ENCODE measurements around the gene SPSB4. TPM values are rescaled to one million over a fixed set of nuclear protein-coding genes. Genes with fewer than 3 reads are reported as not detected.

SPSB4 gene
- total and polyA plus RNA-seq, 9 of the 15 experiments (the other 6 are each of a cell fraction or from before 2014, with no cell fraction given): not detected

GRCh38 chr3:141178551-141178950 lies 127.4 kb downstream of the SPSB4 start:
- no peaks in the 10 kb centered on the region for H3K9me3 ChIP-seq (replicated peaks; ENCODE audit: control insufficient read depth, insufficient read depth, low read depth, low read length)
- no peak for ATAC-seq
- no peak overlapping the region for H2AFZ ChIP-seq (ENCODE audit: low read depth, low read length)
- FAIRE-seq: no peak
- DNase-seq (ENCODE audit: extremely low read depth in 1 of 4, low spot score in 3 of 4): no peak
- TF ChIP-seq FOXA1 (IDR thresholded peaks at IDR 0.05; ENCODE audit: borderline replicate concordance) (no peak), SNRNP70 (optimal IDR thresholded peaks at IDR 0.05; ENCODE audit: low read depth, low read length) (no peak), CBFA2T3 (IDR thresholded peaks at IDR 0.05) (no peak), ZNF311 (CRISPR knock-in tag; IDR thresholded peaks at IDR 0.05) (no peak), ARID1B (IDR thresholded peaks at IDR 0.05) (no peak), GABPA (tag; conservative IDR thresholded peaks at IDR 0.05; ENCODE audit: low read depth) (no peak)
- no peak overlapping the region for H3K4me3 ChIP-seq
- H3K9ac ChIP-seq (ENCODE audit: insufficient read depth in 1 of 2, low read depth in 2 of 2, low read length in 2 of 2): no peak overlapping the region
- no peaks in the 10 kb centered on the region for H3K9me1 ChIP-seq (ENCODE audit: control insufficient read depth, insufficient read depth, low read length)
- H4K20me1 ChIP-seq (replicated peaks; ENCODE audit: control insufficient read depth, insufficient read depth, low read length): no peaks in the 10 kb centered on the region
- CTCF ChIA-PET (ENCODE audit: low intra/inter-chr PET ratio): no interaction called here
- no TSS peak for BruUV-seq (replicated peaks)
- H3K4me1 ChIP-seq (replicated peaks in 1 of 2; ENCODE audit: control insufficient read depth in 2 of 2, insufficient read depth in 2 of 2, low read length in 2 of 2): no peaks in the 10 kb centered on the region
- H3K27me3 ChIP-seq (ENCODE audit: control insufficient read depth in 2 of 2, insufficient read depth in 2 of 2, low read length in 2 of 2): peaks cover 6 to 23% of the 10 kb centered on the region in 2 experiments; a peak in 4 of 5 replicates
- no peaks in the 10 kb centered on the region for H3K36me3 ChIP-seq (ENCODE audit: control insufficient read depth, insufficient read depth, low read length)
- no peak overlapping the region for H3K27ac ChIP-seq (ENCODE audit: extremely low read depth, low read depth, low read length)
- POLR2A ChIA-PET: interaction anchor here (1.4 kb wide), 1 partner anchor 236 kb away, joined by 3 read pairs; no protein-coding TSS in a partner anchor
- H3K4me2 ChIP-seq (ENCODE audit: insufficient read depth, low read length): no peak overlapping the region
- no peaks in the 10 kb centered on the region for H3K79me2 ChIP-seq (ENCODE audit: control insufficient read depth, insufficient read depth, low read length)
- intact Hi-C loops (cut with micrococcal nuclease): no loop called here
- in situ Hi-C loops (cut with MboI): loop anchor here (25.0 kb wide), 1 partner anchor 166 kb away; no protein-coding TSS in a partner anchor
- 0% methylated on average over 4 of the region's 4 CpGs for WGBS (ENCODE audit: insufficient coverage, low coverage, missing lambda C conversion rate)

- no peak overlapping the region for H3K9ac ChIP-seq (ENCODE audit: insufficient read depth in 1 of 2, low read depth in 2 of 2, low read length in 2 of 2)
- ChIA-PET CTCF (ENCODE audit: low intra/inter-chr PET ratio) (no interaction called here), POLR2A (interaction anchor here (0.6 kb wide), 1 partner anchor 50 kb away, joined by 3 read pairs; no protein-coding TSS in a partner anchor)
- no TSS peak for BruUV-seq (replicated peaks)
- no peaks in the 10 kb centered on the region for H4K20me1 ChIP-seq (replicated peaks; ENCODE audit: control insufficient read depth, insufficient read depth, low read length)
- no peak overlapping the region for H2AFZ ChIP-seq (ENCODE audit: low read depth, low read length)
- WGBS (ENCODE audit: insufficient coverage, low coverage, missing lambda C conversion rate): 4% methylated on average over 1 of the region's 1 CpG
- no peak overlapping the region for H3K4me3 ChIP-seq
- ATAC-seq (no peak), DNase-seq (ENCODE audit: extremely low read depth in 1 of 4, low spot score in 3 of 4) (no peak), FAIRE-seq (no peak)
- no peaks in the 10 kb centered on the region for H3K9me3 ChIP-seq (replicated peaks; ENCODE audit: control insufficient read depth, insufficient read depth, low read depth, low read length)
- H3K4me1 ChIP-seq (replicated peaks in 1 of 2; ENCODE audit: control insufficient read depth in 2 of 2, insufficient read depth in 2 of 2, low read length in 2 of 2): no peaks in the 10 kb centered on the region
- peaks cover 4 to 19% of the 10 kb centered on the region in 2 experiments; a peak in 3 of 5 replicates for H3K27me3 ChIP-seq (ENCODE audit: control insufficient read depth in 2 of 2, insufficient read depth in 2 of 2, low read length in 2 of 2)
- no peaks in the 10 kb centered on the region for H3K9me1 ChIP-seq (ENCODE audit: control insufficient read depth, insufficient read depth, low read length)
- TF ChIP-seq KLF1 (tag; IDR thresholded peaks at IDR 0.05) (no peak), HNRNPL (IDR thresholded peaks at IDR 0.05; ENCODE audit: low read depth, low read length) (no peak)
- H3K4me2 ChIP-seq (ENCODE audit: insufficient read depth, low read length): no peak overlapping the region
- no peaks in the 10 kb centered on the region for H3K36me3 ChIP-seq (ENCODE audit: control insufficient read depth, insufficient read depth, low read length)
- no peaks in the 10 kb centered on the region for H3K79me2 ChIP-seq (ENCODE audit: control insufficient read depth, insufficient read depth, low read length)
- H3K27ac ChIP-seq (ENCODE audit: extremely low read depth, low read depth, low read length): no peak overlapping the region
- intact Hi-C loops (cut with micrococcal nuclease) (no loop called here), in situ Hi-C loops (cut with MboI) (loop anchor here (25.0 kb wide), 1 partner anchor 168 kb away; no protein-coding TSS in a partner anchor)
These were observed 128.8 kb downstream of the SPSB4 start for GRCh38 chr3:141179983-141180382.
